A549 (cell line): ENCODE measurements around the gene TMEM8B.

Experiments used
- ESRRA ChIP-seq: fragments of 150-350 bp; IDR thresholded peaks from 2 replicates; pipeline ENCODE4 v1.6.1; 2014; ENCODE audit warnings: mild to moderate bottlenecking, low read length, borderline replicate concordance
- TF ChIP-seq, protein P1 (sequence below): fragments of 450-650 bp; IDR thresholded peaks from 2 replicates; pipeline ENCODE4 v1.6.1; 2014; ENCODE audit warnings: antibody characterized with exemption
- TF ChIP-seq, protein P2 (sequence below): fragments of >200 bp; sonication (Bioruptor Twin); formaldehyde crosslinking; IDR thresholded peaks from 3 replicates; pipeline ENCODE4 v1.5.1; 2016

DNA sequence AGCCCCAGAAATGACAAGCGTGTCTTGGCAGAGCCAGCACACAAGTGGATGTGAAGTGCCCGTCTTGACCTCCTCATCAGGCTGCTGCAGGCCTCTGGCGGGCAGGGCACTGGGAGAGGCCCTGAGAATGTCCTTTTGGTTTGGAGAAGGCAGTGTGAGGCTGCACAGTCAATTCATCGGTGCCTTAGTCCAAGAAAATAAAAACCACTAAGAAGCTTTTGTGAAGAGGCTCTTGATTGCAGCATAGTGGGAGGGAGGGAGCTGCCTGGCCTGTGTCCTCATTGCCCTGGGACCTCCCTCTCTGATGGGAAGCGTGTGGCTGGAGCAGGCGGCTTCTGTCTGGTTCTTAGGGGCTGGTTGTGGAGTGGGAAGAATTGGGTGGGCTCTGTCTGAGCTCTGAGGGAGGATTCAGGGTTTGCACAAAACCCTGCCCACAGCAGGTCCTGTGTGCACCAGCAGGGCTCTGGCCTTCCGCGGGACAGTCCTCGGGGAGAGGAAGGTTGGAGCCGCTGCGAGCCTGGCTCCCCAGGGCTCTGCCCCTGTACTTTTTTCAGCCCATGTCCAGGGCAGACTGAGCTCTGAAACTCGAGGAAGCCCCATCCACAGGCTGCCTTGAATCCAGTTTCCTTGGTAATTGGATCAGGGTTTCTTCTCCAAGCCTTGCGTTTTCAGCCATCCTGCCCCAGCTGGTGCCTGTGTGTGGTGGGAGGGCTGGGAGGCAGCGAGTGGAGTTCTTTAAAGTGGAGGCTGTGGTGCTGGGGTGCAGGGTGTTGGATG lies 78.1 kb downstream of the TMEM8B start:
- TF ChIP-seq, protein P1, sequence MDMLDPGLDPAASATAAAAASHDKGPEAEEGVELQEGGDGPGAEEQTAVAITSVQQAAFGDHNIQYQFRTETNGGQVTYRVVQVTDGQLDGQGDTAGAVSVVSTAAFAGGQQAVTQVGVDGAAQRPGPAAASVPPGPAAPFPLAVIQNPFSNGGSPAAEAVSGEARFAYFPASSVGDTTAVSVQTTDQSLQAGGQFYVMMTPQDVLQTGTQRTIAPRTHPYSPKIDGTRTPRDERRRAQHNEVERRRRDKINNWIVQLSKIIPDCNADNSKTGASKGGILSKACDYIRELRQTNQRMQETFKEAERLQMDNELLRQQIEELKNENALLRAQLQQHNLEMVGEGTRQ = no peak
- TF ChIP-seq, protein P2, sequence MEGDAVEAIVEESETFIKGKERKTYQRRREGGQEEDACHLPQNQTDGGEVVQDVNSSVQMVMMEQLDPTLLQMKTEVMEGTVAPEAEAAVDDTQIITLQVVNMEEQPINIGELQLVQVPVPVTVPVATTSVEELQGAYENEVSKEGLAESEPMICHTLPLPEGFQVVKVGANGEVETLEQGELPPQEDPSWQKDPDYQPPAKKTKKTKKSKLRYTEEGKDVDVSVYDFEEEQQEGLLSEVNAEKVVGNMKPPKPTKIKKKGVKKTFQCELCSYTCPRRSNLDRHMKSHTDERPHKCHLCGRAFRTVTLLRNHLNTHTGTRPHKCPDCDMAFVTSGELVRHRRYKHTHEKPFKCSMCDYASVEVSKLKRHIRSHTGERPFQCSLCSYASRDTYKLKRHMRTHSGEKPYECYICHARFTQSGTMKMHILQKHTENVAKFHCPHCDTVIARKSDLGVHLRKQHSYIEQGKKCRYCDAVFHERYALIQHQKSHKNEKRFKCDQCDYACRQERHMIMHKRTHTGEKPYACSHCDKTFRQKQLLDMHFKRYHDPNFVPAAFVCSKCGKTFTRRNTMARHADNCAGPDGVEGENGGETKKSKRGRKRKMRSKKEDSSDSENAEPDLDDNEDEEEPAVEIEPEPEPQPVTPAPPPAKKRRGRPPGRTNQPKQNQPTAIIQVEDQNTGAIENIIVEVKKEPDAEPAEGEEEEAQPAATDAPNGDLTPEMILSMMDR = no peak
- TF ChIP-seq ESRRA = no peak
